MM.1S (cell line): ENCODE results near the gene PARP16.

Experiments
- CTCF ChIP-seq: fragments of 300-600 bp; sonication (generic); IDR thresholded peaks from 2 replicates; pipeline ENCODE4 v1.5.1; 2016; ENCODE audit warnings: antibody characterized with exemption, low read length, mixed read lengths
- EZH2phosphoT487 ChIP-seq: fragments of 300-600 bp; sonication (generic); IDR thresholded peaks from 2 replicates; pipeline ENCODE4 v1.6.1; 2018; ENCODE audit warnings: antibody characterized with exemption, low read length

- no peak for TF ChIP-seq CTCF
- TF ChIP-seq EZH2phosphoT487: no peak
Measured at GRCh38 chr15:65258375-65259262, 28.1 kb downstream of the PARP16 start.
